Activated CD4-positive, alpha-beta memory T cell treated with anti-CD3 and anti-CD28 coated beads for 36 hours (primary cell): Measurements from ENCODE around the gene TRPV3. TPM values are rescaled to one million over a fixed set of nuclear protein-coding genes. Genes with fewer than 3 reads are reported as not detected.
"Not testable (repeated sequence)": the region's sequence is repeated elsewhere in the genome, so short reads cannot be mapped to it uniquely, and the experiment has no call there.

ENCODE experiments used
- CTCF ChIA-PET: fragments of 350-600 bp; sonication (Branson Sonifier 250); formaldehyde crosslinking; loops from one replicate; lab custom pipeline; 2021; ENCODE audit warnings: antibody characterized with exemption, inconsistent platforms; lab: Charles Lee
- POLR2A ChIA-PET: fragments of 350-600 bp; sonication (Branson Sonifier 250); formaldehyde crosslinking; loops from one replicate; lab custom pipeline; 2021; ENCODE audit warnings: antibody characterized with exemption; lab: Charles Lee
- DNase-seq: peaks from one replicate; pipeline ENCODE4 v3.0.0-alpha.2; 2020
- H3K27ac Mint-ChIP-seq: one replicate; pipeline ENCODE4 v1.8.0; 2021; ENCODE audit warnings: mixed read lengths
- H3K27me3 Mint-ChIP-seq: one replicate; pipeline ENCODE4 v1.8.0; 2021; ENCODE audit warnings: mixed read lengths
- H3K36me3 Mint-ChIP-seq: one replicate; pipeline ENCODE4 v1.8.0; 2021; ENCODE audit warnings: mixed read lengths
- H3K4me1 Mint-ChIP-seq: one replicate; pipeline ENCODE4 v1.8.0; 2021; ENCODE audit warnings: low read depth, mixed read lengths
- H3K4me3 Mint-ChIP-seq: one replicate; pipeline ENCODE4 v1.8.0; 2021; ENCODE audit warnings: mild to moderate bottlenecking, mixed read lengths
- H3K9me3 Mint-ChIP-seq: one replicate; pipeline ENCODE4 v1.8.0; 2021; ENCODE audit warnings: mixed read lengths
- intact Hi-C: fragments of 100-400 bp; cut with micrococcal nuclease; formaldehyde crosslinking; loops from one replicate; pipeline ENCODE4 v1.15.1; 2023
- total RNA-seq, 2 experiments: library from RNA; stranded (reverse); gene quantifications; one replicate each; pipeline ENCODE4 v1.2.3, GENCODE V29; 2021

The TRPV3 gene
- total RNA-seq, 2 experiments from 2014 or later: 0.77 to 0.97 TPM

DNA sequence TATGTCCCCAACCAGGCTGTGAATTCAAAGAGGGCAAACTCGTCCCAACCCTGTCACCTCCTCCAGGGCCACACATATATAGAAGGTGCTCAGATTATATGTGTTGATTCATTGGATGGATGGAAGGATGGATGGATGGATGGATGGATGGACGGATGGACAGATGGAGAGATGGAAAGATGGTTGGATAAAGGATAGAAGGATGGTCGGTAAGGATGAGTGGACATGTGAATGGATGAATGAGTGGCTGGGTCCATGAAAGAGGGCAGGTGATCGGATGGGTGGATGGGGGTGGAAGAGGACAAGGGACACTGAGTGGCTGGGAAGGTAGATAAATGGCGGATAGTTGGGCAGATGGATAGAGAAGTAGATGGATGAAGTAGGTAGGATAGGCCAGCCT lies 30.1 kb downstream of the TRPV3 start:
- Mint-ChIP-seq H3K36me3 (no peaks in the 10 kb centered on the region), H3K4me3 (no peak overlapping the region), H3K4me1 (no peaks in the 10 kb centered on the region), H3K27me3 (no peaks in the 10 kb centered on the region), H3K27ac (no peak overlapping the region), H3K9me3 (no peaks in the 10 kb centered on the region)
- intact Hi-C loops: no loop called here
- ChIA-PET CTCF (no interaction called here), POLR2A (no interaction called here)
- no peak for DNase-seq

DNA sequence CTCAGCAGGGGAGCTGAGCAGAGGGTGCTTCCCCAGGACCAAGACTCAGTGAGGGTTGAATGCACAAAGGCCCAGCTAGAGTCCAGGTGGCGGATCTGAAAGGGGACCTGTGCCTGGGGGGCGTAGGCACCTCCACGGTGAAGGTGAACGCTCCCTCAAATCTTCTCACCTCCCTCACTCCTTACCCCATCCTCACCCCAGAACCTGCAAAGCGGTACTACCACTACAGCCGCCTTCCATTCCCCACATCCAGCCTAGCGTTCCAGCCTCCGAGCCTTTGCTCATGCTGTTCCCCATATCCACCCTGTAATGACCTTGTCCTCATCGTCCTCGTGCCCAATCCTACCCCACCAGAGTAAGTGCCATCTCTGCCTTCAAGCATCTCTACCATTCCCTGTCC lies 30.6 kb downstream of the TRPV3 start:
- Mint-ChIP-seq H3K36me3 (no peaks in the 10 kb centered on the region), H3K27ac (no peak overlapping the region), H3K4me3 (no peak overlapping the region), H3K27me3 (no peaks in the 10 kb centered on the region), H3K9me3 (no peaks in the 10 kb centered on the region), H3K4me1 (no peaks in the 10 kb centered on the region)
- intact Hi-C loops: no loop called here
- CTCF ChIA-PET: no interaction called here
- POLR2A ChIA-PET: no interaction called here
- DNase-seq: no peak

GRCh38 chr17:3526491-3526890 lies 31.1 kb downstream of the TRPV3 start:
- no peak for DNase-seq
- Mint-ChIP-seq H3K27me3 (no peaks in the 10 kb centered on the region), H3K4me3 (no peak overlapping the region), H3K36me3 (no peaks in the 10 kb centered on the region), H3K27ac (no peak overlapping the region), H3K9me3 (no peaks in the 10 kb centered on the region), H3K4me1 (no peaks in the 10 kb centered on the region)
- intact Hi-C loops: no loop called here
- ChIA-PET POLR2A (no interaction called here), CTCF (no interaction called here)

- no peak overlapping the region for H3K27ac Mint-ChIP-seq
- POLR2A ChIA-PET: no interaction called here
- no peaks in the 10 kb centered on the region for H3K4me1 Mint-ChIP-seq
- no peaks in the 10 kb centered on the region for H3K9me3 Mint-ChIP-seq
- intact Hi-C loops: no loop called here
- DNase-seq: no peak
- no peaks in the 10 kb centered on the region for H3K27me3 Mint-ChIP-seq
- CTCF ChIA-PET: no interaction called here
- H3K36me3 Mint-ChIP-seq: no peaks in the 10 kb centered on the region
- H3K4me3 Mint-ChIP-seq: no peak overlapping the region
Measured at GRCh38 chr17:3524024-3524423, 33.6 kb downstream of the TRPV3 start.

GRCh38 chr17:3519472-3519871 lies 38.1 kb downstream of the TRPV3 start:
- intact Hi-C loops, H3K27ac Mint-ChIP-seq, H3K27me3 Mint-ChIP-seq, H3K4me3 Mint-ChIP-seq, DNase-seq, POLR2A ChIA-PET, H3K9me3 Mint-ChIP-seq, CTCF ChIA-PET, H3K4me1 Mint-ChIP-seq, H3K36me3 Mint-ChIP-seq: not testable (repeated sequence)

DNA sequence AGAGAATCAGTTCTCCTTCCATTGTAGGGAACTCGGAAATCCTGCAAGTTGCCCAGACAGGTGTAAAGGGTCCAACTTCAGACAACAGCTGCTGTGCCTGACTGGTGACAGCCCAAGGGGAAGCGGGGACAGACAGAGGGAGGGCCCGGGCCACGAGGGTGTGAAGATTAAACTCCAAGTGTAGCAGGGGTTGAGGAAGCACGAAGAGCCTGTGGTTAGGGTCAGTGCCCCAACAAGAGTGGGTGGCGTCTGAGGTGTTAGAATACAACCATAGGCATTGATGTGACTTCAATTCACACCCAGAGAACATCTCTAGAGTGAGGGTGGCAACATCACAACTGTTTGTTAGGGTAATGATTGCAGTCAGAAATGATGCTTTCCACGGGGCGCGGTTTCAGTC lies 42.7 kb downstream of the TRPV3 start:
- no peak for DNase-seq
- no peaks in the 10 kb centered on the region for H3K4me1 Mint-ChIP-seq
- CTCF ChIA-PET: no interaction called here

DNA sequence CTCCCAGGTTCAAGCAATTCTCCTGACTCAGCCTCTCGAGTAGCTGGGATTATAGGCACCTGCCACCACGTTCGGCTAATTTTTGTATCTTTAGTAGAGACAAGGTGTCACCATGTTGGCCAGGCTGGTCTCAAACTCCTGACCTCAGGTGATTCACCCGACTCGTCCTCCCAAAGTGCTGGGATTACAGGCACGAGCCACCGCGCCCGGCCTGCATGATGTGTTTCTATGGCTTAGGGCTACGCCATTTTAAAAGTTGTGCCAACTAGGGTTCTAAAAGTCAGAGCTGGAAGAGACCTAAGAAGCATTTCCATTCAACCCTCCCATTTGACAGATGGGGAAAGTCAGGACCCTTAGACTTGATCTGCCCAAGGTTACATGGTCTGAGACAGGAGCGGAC lies 43.4 kb downstream of the TRPV3 start:
- H3K27me3 Mint-ChIP-seq, H3K9me3 Mint-ChIP-seq, intact Hi-C loops, H3K27ac Mint-ChIP-seq, H3K36me3 Mint-ChIP-seq, DNase-seq, H3K4me3 Mint-ChIP-seq, H3K4me1 Mint-ChIP-seq, CTCF ChIA-PET, POLR2A ChIA-PET: not testable (repeated sequence)

More for the DNA sequence above, 42.7 kb downstream of the TRPV3 start:
- H3K36me3 Mint-ChIP-seq: no peaks in the 10 kb centered on the region
- no peak overlapping the region for H3K27ac Mint-ChIP-seq
- intact Hi-C loops: no loop called here
- POLR2A ChIA-PET: no interaction called here
- no peak overlapping the region for H3K4me3 Mint-ChIP-seq
- H3K9me3 Mint-ChIP-seq: no peaks in the 10 kb centered on the region
- H3K27me3 Mint-ChIP-seq: no peaks in the 10 kb centered on the region

GRCh38 chr17:3513305-3514035 lies 44.1 kb downstream of the TRPV3 start:
- Mint-ChIP-seq H3K27me3 (no peaks in the 10 kb centered on the region), H3K36me3 (no peaks in the 10 kb centered on the region), H3K9me3 (peaks cover 2% of the 10 kb centered on the region), H3K4me3 (no peak overlapping the region), H3K27ac (no peak overlapping the region), H3K4me1 (no peaks in the 10 kb centered on the region)
- CTCF ChIA-PET: no interaction called here
- intact Hi-C loops: no loop called here
- POLR2A ChIA-PET: no interaction called here
- DNase-seq: no peak

DNA sequence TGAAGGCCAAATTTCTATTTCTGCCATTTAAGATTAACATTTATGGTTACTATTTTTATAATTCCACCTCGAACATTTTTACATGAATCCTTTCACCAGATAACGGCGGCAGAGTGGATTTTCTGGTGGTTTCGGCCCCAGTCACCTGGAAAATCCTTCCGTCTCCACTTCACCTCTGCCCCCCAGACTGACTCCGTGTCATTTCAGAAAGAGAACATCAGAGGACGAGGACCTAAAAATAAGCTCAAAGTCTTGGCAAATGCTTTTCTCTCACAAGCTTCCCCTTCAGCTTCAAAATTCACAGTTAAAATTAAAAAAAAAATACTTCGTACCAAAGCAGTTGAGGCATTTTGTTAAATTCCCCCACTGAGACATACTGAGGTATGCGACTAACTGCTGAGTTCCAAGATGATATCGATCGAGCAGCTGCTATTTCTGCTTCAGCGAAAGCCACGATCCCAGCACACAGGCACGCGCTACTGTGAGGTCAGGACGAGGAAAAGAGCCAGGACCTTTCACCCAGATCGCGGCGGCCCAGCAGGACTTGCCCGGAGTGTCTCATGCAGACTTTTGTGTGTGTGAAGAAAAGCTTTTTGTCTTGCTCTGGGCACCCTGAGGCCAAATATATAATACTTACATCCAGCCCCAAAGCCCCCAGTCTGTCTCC lies 45.0 kb downstream of the TRPV3 start:
- ChIA-PET POLR2A (no interaction called here), CTCF (no interaction called here)
- intact Hi-C loops: no loop called here
- peaks cover 2% of the 10 kb centered on the region for H3K9me3 Mint-ChIP-seq
- no peak overlapping the region for H3K27ac Mint-ChIP-seq
- no peak for DNase-seq
- no peak overlapping the region for H3K4me3 Mint-ChIP-seq
- H3K36me3 Mint-ChIP-seq: no peaks in the 10 kb centered on the region
- no peaks in the 10 kb centered on the region for H3K4me1 Mint-ChIP-seq
- H3K27me3 Mint-ChIP-seq: no peaks in the 10 kb centered on the region

DNA sequence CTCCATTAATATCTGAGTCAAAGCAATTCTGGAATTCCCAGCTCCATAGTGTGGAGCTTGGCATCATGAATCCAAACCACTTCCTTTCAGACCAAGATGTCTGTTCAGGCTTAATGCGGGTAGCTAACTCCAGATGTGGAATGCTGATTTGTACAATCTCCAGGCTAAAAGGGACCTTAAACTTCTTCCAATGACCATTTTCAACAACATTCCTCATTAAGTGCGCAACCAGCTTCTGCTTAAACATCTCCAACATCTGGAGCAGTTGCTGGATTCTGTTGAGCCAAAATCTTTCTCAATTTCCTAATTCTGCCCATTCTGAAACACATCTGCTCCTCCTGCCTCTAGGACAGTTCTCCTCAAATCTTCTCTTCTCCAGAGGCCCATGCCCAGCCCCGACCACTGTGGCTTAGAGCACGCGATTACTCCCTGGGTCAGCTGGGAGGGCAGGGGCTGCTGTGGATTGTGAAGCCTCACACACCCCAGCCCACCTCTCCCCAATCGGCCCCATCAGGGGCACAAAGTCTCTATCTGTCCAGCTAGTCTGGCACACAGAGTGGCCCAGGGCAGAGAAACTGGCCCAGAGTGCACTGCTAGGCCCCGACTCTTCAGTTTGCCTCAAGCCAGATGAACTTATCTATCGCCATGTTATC lies 45.6 kb downstream of the TRPV3 start:
- H3K9me3 Mint-ChIP-seq: peaks cover 2% of the 10 kb centered on the region
- POLR2A ChIA-PET: no interaction called here
- no peaks in the 10 kb centered on the region for H3K4me1 Mint-ChIP-seq
- H3K27me3 Mint-ChIP-seq: peaks cover 2% of the 10 kb centered on the region
- H3K4me3 Mint-ChIP-seq: no peak overlapping the region
- CTCF ChIA-PET: no interaction called here
- intact Hi-C loops: no loop called here
- H3K36me3 Mint-ChIP-seq: no peaks in the 10 kb centered on the region
- DNase-seq: no peak
- no peak overlapping the region for H3K27ac Mint-ChIP-seq

DNA sequence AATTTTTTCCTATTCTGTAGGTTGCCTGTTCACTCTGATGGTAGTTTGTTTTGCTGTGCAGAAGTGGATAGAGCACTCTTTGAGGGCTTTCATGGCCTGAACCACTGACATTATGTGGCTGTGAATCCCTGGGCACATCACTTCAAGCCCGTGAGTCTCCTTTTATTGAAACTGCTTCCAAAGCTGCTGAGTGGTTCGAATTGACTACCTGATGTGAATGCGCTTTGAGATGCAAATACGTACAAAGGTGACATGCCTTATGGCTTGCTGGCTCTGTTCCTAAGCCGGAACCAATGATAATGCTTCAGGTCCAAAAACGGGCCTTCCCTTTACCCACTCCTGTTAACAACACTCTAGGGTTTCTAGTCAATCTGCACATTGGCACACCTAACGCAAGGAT lies 47.5 kb downstream of the TRPV3 start:
- DNase-seq: no peak
- Mint-ChIP-seq H3K4me1 (no peaks in the 10 kb centered on the region), H3K27ac (no peak overlapping the region), H3K9me3 (peaks cover 2% of the 10 kb centered on the region), H3K27me3 (peaks cover 2% of the 10 kb centered on the region), H3K4me3 (no peak overlapping the region), H3K36me3 (no peaks in the 10 kb centered on the region)
- ChIA-PET CTCF (no interaction called here), POLR2A (no interaction called here)
- intact Hi-C loops: no loop called here

- Mint-ChIP-seq H3K4me1 (no peaks in the 10 kb centered on the region), H3K36me3 (no peaks in the 10 kb centered on the region), H3K9me3 (peaks cover 2% of the 10 kb centered on the region), H3K4me3 (no peak overlapping the region), H3K27me3 (peaks cover 5% of the 10 kb centered on the region), H3K27ac (no peak overlapping the region)
- ChIA-PET POLR2A (no interaction called here), CTCF (no interaction called here)
- intact Hi-C loops: no loop called here
- no peak for DNase-seq
Measured at GRCh38 chr17:3507869-3508268, 49.7 kb downstream of the TRPV3 start.

- Mint-ChIP-seq H3K27me3 (peaks cover 5% of the 10 kb centered on the region), H3K36me3 (no peaks in the 10 kb centered on the region), H3K9me3 (peaks cover 2% of the 10 kb centered on the region), H3K4me3 (no peak overlapping the region), H3K4me1 (no peaks in the 10 kb centered on the region), H3K27ac (no peak overlapping the region)
- POLR2A ChIA-PET: no interaction called here
- intact Hi-C loops: no loop called here
- no peak for DNase-seq
- CTCF ChIA-PET: no interaction called here
Measured at GRCh38 chr17:3507071-3507470, 50.5 kb downstream of the TRPV3 start.
